ENCODE results near the gene IQCE.

IQCE gene

GRCh38 chr7:2657208-2657607 is 98.4 kb downstream of the IQCE start:
- no peak for TF ChIP-seq OSR1 (CRISPR knock-in tag; IDR thresholded peaks at IDR 0.05)
- TF ChIP-seq PPARA (CRISPR knock-in tag; IDR thresholded peaks at IDR 0.05; ENCODE audit: borderline replicate concordance): no peak
- no peak for TF ChIP-seq TOX (CRISPR knock-in tag; IDR thresholded peaks at IDR 0.05; ENCODE audit: borderline replicate concordance)
- TF ChIP-seq POU6F1 (CRISPR knock-in tag; IDR thresholded peaks at IDR 0.05; ENCODE audit: borderline replicate concordance, low read depth): no peak
- no peak for TF ChIP-seq ARNTL (CRISPR knock-in tag; IDR thresholded peaks at IDR 0.05; ENCODE audit: borderline replicate concordance, low read depth)
- no peak for TF ChIP-seq ZNF8 (CRISPR knock-in tag; IDR thresholded peaks at IDR 0.05)
- TF ChIP-seq CSRNP3 (CRISPR knock-in tag; IDR thresholded peaks at IDR 0.05): no peak
- TF ChIP-seq GLIS3 (CRISPR knock-in tag; IDR thresholded peaks at IDR 0.05): no peak
- TF ChIP-seq ZNF565 (CRISPR knock-in tag; conservative IDR thresholded peaks at IDR 0.05; ENCODE audit: low read depth): no peak
- ATAC-seq: no peak

GRCh38 chr7:2657920-2658671 is 99.3 kb downstream of the IQCE start:
- no peak for ATAC-seq
- TF ChIP-seq POU6F1 (CRISPR knock-in tag; IDR thresholded peaks at IDR 0.05; ENCODE audit: borderline replicate concordance, low read depth): no peak
- no peak for TF ChIP-seq PPARA (CRISPR knock-in tag; IDR thresholded peaks at IDR 0.05; ENCODE audit: borderline replicate concordance)
- TF ChIP-seq OSR1 (CRISPR knock-in tag; IDR thresholded peaks at IDR 0.05): no peak
- TF ChIP-seq PATZ1 (CRISPR knock-in tag; IDR thresholded peaks at IDR 0.05; ENCODE audit: borderline replicate concordance): no peak
- TF ChIP-seq CSDC2 (CRISPR knock-in tag; IDR thresholded peaks at IDR 0.05): no peak
- TF ChIP-seq CSRNP3 (CRISPR knock-in tag; IDR thresholded peaks at IDR 0.05): no peak
- TF ChIP-seq GLIS3 (CRISPR knock-in tag; IDR thresholded peaks at IDR 0.05): no peak
- TF ChIP-seq TSHZ2 (CRISPR knock-in tag; IDR thresholded peaks at IDR 0.05): no peak
- no peak for TF ChIP-seq TOX (CRISPR knock-in tag; IDR thresholded peaks at IDR 0.05; ENCODE audit: borderline replicate concordance)
- TF ChIP-seq SNAI2 (CRISPR knock-in tag; IDR thresholded peaks at IDR 0.05): no peak
- TF ChIP-seq RARB (CRISPR knock-in tag; IDR thresholded peaks at IDR 0.05): no peak
- TF ChIP-seq CREB5 (CRISPR knock-in tag; IDR thresholded peaks at IDR 0.05; ENCODE audit: low read depth): no peak
- no peak for TF ChIP-seq ZC3H10 (CRISPR knock-in tag; IDR thresholded peaks at IDR 0.05)
- no peak for TF ChIP-seq ZNF70 (CRISPR knock-in tag; IDR thresholded peaks at IDR 0.05)
- no peak for TF ChIP-seq ZFP30 (CRISPR knock-in tag; IDR thresholded peaks at IDR 0.05)
- no peak for TF ChIP-seq ARNTL (CRISPR knock-in tag; IDR thresholded peaks at IDR 0.05; ENCODE audit: borderline replicate concordance, low read depth)
- TF ChIP-seq ZFP3 (CRISPR knock-in tag; IDR thresholded peaks at IDR 0.05): no peak
- no peak for TF ChIP-seq TCF4 (CRISPR knock-in tag; IDR thresholded peaks at IDR 0.05; ENCODE audit: borderline replicate concordance)
- TF ChIP-seq ESRRG (CRISPR knock-in tag; IDR thresholded peaks at IDR 0.05): no peak
